ENCODE data around the gene PAF1.

PAF1 gene

GRCh38 chr19:39432677-39433025, 41.7 kb upstream of the PAF1 start:
- TF ChIP-seq, protein P1, sequence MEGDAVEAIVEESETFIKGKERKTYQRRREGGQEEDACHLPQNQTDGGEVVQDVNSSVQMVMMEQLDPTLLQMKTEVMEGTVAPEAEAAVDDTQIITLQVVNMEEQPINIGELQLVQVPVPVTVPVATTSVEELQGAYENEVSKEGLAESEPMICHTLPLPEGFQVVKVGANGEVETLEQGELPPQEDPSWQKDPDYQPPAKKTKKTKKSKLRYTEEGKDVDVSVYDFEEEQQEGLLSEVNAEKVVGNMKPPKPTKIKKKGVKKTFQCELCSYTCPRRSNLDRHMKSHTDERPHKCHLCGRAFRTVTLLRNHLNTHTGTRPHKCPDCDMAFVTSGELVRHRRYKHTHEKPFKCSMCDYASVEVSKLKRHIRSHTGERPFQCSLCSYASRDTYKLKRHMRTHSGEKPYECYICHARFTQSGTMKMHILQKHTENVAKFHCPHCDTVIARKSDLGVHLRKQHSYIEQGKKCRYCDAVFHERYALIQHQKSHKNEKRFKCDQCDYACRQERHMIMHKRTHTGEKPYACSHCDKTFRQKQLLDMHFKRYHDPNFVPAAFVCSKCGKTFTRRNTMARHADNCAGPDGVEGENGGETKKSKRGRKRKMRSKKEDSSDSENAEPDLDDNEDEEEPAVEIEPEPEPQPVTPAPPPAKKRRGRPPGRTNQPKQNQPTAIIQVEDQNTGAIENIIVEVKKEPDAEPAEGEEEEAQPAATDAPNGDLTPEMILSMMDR (IDR thresholded peaks at IDR 0.05): no peak
- TF ChIP-seq ZFX (IDR thresholded peaks at IDR 0.05; ENCODE audit: borderline replicate concordance): no peak
- H3K27ac ChIP-seq: no peak overlapping the region

DNA sequence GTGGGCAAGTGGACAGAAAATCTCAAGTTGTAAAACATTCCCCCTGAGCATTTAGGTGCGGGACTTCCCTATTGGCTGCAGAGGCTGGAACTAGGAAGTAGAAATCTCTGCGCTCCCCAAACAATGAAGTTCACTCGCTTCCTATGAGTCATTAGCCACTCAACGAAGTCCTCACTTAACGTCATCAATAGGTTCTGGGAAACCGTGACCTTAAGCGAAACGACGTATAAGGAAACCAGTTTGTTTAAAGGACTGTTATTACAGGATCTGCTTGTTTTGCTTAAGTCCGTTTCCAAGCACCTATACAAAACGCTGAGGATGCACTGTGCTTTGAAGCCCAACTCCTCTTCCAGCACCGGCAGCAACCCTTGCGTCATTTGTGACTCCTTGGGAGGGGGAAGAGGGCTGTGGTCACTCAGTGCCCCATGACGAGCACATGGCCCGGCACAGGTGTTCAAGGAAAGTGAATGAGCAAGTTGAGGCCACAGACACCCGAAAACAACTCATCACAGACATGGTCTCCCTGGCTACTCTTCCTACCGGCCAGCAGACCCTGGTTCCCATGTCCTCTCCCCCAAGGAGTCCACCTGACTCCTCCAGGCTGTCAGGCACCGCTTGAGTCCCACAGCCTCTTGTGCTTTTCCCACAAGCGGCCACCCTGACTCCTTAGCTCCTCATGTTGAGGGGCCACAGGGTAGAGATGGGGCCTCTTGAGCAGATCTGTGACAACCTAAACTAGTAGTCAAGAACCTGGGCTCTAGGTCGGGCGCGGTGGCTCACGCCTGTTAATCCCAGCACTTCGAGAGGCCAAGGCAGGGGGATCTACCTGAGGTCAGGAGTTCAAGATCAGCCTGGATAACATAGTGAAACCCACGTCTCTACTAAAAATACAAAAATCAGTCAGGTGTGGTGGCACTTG, 40.0 kb upstream of the PAF1 start:
- H3K27ac ChIP-seq: peak overlapping the region; percentile 40; the same call in 1 of the 2 replicates
- TF ChIP-seq, protein P1 (IDR thresholded peaks at IDR 0.05): no peak
- no peak for TF ChIP-seq ZFX (IDR thresholded peaks at IDR 0.05; ENCODE audit: borderline replicate concordance)

- TF ChIP-seq, protein P1 (IDR thresholded peaks at IDR 0.05): no peak
- no peak for TF ChIP-seq ZFX (IDR thresholded peaks at IDR 0.05; ENCODE audit: borderline replicate concordance)
- no peak overlapping the region for H3K27ac ChIP-seq
Measured at GRCh38 chr19:39428283-39429112, 37.6 kb upstream of the PAF1 start.

GRCh38 chr19:39427707-39428106, 36.8 kb upstream of the PAF1 start:
- no peak overlapping the region for H3K27ac ChIP-seq
- no peak for TF ChIP-seq ZFX (IDR thresholded peaks at IDR 0.05; ENCODE audit: borderline replicate concordance)
- TF ChIP-seq, protein P1 (IDR thresholded peaks at IDR 0.05): no peak

- H3K27ac ChIP-seq: no peak overlapping the region
- TF ChIP-seq, protein P1 (IDR thresholded peaks at IDR 0.05): no peak
- TF ChIP-seq ZFX (IDR thresholded peaks at IDR 0.05; ENCODE audit: borderline replicate concordance): no peak
Measured at GRCh38 chr19:39426170-39426569, 35.3 kb upstream of the PAF1 start.

DNA sequence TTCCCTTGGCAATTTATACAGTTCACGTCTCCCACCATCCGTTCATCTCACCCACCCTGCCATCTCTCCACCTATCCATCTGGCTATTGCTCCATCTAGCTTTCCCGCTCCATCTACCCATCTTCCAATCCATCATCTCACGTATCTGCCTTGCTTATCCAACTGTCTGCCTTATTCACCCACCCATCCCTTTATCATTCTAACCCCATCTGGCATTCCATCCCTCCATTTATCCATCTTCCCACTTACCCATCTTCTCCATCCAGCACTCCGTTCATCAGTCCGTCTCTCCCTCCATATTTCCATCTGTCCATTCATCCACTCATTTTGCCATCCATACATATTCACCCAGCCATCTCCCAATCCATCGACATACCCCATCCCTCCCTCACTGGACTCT, 34.8 kb upstream of the PAF1 start:
- H3K27ac ChIP-seq: no peak overlapping the region
- no peak for TF ChIP-seq ZFX (IDR thresholded peaks at IDR 0.05; ENCODE audit: borderline replicate concordance)
- TF ChIP-seq, protein P1 (IDR thresholded peaks at IDR 0.05): no peak

All from 22Rv1 (cell line).